HG03378 (cell line): ENCODE data around the gene CCDC97.
"Not testable (repeated sequence)": the region's sequence is repeated elsewhere in the genome, so short reads cannot be mapped to it uniquely, and the experiment has no call there.

Experiments used
- ATAC-seq: cut with Tn5 transposase; IDR thresholded peaks from one replicate; pipeline ENCODE4 v1.9.1; 2021; ENCODE audit warnings: mild to moderate bottlenecking, moderate library complexity; ENCODE audit not compliant: unreplicated experiment

Gene CCDC97

DNA sequence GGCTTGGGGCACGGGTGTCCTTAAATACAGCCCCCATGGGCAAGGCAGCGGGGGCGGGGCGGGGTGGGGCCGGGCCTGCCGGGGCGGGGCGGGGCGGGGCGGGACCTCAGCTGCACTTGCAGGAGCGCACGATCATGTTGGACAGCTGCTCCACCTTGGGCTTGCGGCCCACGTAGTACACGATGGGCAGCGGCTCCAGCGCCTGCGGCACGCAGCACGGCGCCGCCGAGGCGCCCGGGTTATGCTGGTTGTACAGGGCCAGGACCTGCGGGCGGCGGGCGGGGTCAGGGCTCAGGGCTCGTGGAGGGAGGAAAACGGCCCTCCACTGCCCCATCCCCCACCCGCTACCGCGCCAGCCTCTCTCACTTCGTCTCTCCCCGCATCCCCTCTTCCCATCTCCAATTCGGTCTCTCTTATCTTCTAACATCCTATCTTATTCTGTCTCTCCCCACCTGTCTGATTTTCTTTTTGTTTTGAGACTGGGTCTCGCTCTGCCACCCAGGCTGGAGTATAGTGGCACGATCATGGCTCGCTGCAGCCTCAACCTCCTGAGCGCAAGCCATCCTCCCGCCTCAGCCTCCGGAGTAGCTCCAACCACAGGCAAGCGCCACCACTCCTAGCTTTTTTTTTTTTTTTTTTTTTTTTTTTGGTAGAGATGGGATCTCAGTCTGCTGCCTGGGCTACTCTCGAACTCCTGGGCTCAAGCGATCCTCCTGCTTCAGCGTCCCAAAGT lies 21.1 kb downstream of the CCDC97 start:
- no peak for ATAC-seq

DNA sequence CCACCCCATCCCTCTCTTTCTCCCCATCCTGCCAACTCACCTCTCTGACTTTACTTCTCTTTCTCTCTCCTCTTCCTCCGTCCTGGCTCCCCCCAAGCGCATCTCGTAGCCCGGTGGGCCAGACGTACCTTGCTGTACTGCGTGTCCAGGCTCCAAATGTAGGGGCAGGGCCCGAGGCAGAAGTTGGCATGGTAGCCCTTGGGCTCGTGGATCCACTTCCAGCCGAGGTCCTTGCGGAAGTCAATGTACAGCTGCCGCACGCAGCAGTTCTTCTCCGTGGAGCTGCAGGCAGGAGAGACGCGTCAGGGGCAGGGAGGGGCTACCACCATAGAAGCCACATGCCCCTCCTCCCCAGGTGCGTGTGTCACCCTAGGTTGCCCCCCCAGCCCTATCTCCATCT lies 22.0 kb downstream of the CCDC97 start:
- no peak for ATAC-seq

DNA sequence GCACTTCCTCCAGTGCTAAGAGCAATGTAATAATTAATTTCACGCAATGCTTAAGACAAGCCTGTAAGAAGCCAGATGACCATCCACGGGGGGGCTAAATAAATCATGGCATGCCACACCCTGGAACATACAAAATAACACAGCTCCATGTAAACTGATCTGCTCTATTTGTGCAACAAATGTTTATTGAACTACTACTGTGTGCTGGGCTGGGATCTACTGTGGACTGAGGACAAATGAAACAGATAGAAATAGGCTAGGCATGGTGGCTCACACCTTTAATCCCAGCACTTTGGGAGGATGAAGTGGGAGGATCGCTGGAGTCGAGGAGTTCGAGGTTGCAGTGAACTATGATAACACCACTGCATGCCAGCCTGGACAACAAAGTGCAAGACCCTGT lies 22.5 kb downstream of the CCDC97 start:
- ATAC-seq, result no peak

DNA sequence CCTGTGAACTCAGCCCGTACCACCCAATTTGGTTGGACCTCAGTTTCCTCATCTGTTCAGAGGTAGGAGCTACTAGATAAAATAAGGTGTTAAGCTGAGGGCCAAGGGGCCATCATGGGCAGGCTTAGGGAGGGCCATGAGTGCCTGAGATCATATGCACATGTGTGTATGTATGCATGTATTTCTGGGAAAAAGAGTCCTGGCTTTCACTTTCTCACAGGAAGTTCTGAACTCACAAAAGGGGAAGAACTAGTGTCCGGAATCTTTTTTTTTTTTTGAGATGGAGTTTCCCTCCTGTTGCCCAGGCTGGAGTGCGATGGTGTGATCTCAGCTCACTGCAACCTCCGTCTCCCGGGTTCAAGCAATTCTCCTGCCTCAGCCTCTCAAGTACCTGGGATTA lies 24.8 kb downstream of the CCDC97 start:
- ATAC-seq, result no peak

DNA sequence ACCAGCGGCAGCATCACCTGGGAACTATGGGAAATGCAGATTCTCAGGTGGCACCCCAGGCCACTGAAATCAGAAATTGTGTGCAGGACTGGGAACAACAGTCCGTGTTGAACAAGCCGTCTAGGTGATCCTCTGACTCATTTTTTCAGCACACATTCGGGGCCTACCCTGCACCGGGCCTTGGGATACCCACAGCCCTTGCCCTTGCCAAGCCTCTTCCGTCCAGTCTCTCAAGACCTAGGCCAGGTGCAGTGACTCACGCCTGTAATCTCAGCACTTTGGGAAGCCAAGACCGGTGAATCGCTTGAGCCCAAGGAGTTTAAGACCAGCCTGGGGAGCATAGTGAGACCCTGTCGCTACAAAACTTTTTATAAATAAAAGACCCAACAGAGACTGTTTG lies 25.5 kb downstream of the CCDC97 start:
- no peak for ATAC-seq

DNA sequence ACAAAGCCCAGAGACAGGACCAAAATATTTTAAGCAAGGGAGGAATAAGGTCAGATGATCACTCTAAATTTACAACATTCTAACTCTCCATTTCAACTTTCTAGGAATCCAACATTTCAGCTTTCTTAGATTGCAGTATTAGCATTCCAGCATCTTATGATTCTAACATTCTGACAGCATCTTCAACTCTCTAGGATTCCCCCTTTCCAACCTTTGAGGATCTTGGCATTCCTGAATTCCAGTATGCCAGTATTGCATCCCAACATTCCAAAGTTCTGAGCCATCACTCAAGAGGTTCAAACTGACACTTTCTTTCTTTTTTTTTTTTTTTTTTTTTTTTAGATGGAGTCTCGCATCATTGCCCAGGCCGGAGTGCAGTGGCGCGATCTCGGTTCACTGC lies 30.0 kb downstream of the CCDC97 start:
- ATAC-seq, result no peak

DNA sequence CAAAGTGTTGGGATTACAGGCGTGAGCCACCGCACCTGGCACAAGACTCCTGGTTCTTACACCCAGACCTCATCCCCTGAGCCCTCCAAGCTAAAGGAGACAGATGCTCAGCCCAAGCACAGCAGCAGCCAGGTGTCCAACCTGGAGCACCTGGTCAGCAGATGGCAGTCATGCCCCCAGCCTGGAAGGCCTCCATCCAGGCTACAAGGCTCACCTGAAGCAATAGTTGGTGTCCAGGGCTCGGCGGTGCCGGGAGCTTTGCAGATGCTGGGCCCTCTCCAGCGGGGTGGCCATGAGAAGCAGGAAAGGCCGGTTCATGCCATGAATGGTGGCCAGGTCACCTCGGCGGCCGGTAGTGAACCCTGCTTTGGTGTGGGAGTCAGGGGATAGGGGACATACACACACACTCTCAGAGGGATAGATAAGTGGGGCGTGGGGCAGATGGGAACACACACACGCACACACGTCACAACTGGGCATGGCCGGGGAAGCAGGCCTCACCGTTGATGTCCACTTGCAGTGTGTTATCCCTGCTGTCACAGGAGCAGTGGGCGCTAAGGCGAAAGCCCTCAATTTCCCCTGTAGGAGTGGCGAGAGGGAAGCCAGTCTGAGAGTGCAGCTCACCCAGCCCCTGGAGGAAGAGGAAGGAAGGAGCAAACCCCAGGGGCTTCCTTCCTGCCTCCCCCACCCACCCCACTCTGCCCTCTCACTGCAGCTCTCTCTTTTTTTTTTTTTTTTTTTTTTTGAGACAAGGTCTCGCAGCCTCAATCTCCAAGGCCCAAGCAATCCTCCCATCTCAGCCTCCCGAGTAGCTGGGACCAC lies 31.9 kb downstream of the CCDC97 start:
- ATAC-seq, result no peak

DNA sequence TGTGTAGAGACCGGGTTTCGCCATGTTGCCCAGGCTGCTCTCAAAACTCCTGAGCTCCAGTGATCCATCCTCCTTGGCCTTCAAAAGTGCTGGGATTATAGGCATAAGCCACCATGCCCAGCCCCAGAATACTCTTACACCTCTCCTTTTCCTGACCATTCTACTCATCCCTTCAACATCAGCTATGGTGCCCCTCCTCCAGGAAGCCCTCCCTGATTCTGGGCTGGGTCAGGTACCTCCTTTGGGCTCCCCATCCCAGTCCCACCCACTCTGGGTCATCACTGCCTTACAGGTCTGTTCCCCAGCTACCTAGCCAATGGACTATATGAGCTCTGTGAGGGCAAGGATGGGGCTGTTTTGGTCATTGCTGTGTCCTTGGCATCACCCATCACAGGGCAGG lies 34.2 kb downstream of the CCDC97 start:
- ATAC-seq, result no peak

DNA sequence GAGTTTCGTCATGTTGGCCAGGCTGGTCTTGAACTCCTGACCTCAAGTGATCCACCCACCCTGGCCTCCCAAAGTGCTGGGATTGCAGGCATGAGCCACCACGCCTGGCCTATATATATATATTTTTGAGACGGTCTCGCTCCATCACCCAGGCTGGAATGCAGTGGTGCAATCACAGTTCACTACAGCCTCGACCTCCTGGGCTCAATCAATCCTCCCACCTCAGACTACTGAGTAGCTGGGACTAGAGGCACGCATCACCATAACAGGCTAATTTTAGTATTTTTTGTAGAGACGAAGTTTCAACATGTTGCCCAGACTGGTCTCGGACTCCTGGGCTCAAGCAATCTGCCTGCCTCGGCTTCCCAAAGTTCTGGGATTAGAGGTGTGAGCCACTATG lies 36.9 kb downstream of the CCDC97 start:
- not testable (repeated sequence) for ATAC-seq

DNA sequence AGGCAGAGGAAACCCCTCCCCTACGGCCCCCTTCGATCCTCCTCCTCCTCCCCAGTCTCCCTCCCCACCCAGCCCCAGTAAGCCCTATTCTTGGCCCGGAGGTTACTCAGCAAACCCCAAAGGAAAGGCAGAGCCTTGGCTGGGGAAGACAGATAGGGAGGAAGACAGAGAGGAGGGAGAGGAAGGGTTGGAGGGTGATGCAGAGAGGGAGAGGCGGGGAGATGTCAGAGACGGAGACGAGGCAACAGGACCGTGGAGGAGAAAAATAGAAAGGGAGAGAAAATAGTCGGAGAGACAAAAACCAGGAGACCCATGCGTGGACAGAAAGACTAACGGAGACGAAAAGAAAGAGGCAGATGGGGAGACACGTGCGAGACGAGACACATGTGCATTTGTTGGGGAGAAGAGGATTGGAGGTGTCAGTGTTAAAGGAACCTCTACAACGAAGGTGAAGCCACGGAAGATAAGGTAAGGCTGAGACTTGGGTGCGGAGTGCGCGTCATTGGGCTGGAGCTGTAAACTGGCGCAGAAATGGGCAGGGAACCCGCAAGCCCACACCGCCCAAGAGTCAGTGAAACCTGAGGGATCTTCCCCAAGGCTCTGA lies 40.9 kb downstream of the CCDC97 start:
- ATAC-seq, result peak; percentile 2

DNA sequence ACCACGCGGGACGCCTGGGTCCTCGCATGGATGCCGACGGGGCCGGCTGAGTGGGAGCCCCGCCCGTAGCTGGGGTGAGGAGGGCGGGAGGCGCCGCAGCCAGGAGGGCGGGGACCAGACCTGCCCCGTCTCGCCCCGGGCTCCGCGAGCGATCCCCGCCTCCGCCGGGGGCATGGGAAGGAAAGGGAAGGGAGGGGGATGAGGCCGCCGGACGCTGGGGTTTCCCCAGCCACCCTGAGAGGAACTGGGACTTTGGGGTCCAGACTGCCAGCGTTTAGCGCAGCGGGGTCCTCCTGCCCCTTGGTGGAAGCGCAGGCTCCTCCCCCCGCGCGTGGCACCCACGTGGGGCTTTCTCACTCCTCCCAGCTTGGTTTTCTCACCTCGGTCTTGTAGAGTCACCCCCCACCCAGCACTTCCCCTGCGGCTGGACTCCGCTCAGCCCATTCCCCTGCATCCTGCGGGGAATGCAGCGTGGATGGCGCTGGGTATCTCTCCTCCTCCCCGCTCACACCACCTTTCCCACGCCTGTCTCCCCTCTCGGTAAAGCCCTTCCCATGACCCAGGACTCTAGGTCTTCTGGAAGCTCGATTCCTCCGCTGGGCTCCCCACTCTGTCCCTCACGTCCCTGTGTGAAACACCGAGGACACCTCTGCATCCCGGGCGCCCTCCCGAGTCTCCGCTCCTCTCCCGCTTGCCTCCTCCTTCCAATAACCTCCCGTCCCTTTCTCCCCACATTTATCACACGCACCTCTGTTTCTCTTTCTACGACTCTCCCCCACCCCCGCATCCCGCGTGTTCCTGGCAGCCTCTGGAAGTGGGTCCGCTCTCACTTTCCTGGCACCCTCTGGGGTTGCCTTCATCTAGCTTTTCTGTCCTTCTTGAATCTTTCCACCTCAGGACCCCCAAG lies 41.6 kb downstream of the CCDC97 start:
- ATAC-seq, result peak; percentile 43

DNA sequence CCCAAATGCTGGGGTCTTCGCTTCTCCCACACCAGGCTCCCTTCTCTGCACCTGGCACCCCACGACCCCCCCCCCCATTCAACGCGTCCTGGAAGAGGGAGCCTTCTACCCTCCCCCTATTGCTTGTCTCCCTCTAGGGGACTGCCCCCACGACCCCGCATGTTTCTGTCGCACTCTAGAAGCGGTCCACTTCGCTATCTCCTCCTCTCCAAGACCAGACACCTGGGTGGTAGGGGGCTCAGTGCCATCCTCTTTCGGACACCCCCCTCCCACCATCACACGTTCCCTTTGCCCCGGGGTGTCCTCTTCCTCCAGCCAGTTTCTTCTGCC lies 42.3 kb downstream of the CCDC97 start:
- no peak for ATAC-seq

DNA sequence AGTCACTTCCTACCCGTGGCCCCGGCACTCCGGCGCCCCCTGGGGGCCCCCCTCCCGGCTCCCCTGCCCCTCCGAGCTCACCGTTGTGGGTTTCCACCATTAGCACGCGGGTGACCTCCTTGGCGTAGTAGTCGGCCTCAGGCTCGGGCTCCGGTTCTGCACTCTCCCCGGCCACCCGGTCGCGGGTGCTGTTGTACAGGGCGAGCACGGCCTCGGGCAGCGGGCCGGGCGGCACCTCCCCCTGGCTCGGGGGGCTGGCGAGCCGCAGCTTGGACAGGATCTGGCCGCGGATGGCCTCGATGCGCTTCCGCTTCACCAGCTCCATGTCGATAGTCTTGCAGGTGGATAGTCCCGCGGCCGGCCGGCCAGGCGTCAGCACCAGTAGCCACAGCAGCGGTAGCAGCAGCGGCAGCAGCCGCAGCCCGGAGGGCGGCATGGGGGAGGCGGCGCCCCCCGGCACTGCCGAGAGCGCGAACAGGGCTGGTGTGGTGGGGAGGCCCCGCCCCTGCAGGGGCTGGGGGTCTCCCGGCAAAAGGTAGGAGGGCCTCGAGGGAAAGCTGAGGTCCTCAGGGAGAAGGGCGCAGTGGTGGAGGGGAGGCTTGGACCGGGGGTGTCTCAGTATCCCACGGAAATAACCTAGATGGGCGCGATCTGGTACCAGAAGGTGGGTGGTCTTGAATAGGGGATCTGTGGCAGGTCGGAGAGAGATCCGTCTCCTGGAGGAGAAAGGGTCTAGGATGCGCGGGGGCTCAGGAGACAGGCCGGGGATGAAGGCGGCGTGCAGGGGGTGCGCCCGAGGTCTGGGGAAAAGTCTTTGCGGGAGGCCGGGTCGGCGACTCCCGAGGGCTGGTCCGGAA lies 42.9 kb downstream of the CCDC97 start:
- no peak for ATAC-seq

DNA sequence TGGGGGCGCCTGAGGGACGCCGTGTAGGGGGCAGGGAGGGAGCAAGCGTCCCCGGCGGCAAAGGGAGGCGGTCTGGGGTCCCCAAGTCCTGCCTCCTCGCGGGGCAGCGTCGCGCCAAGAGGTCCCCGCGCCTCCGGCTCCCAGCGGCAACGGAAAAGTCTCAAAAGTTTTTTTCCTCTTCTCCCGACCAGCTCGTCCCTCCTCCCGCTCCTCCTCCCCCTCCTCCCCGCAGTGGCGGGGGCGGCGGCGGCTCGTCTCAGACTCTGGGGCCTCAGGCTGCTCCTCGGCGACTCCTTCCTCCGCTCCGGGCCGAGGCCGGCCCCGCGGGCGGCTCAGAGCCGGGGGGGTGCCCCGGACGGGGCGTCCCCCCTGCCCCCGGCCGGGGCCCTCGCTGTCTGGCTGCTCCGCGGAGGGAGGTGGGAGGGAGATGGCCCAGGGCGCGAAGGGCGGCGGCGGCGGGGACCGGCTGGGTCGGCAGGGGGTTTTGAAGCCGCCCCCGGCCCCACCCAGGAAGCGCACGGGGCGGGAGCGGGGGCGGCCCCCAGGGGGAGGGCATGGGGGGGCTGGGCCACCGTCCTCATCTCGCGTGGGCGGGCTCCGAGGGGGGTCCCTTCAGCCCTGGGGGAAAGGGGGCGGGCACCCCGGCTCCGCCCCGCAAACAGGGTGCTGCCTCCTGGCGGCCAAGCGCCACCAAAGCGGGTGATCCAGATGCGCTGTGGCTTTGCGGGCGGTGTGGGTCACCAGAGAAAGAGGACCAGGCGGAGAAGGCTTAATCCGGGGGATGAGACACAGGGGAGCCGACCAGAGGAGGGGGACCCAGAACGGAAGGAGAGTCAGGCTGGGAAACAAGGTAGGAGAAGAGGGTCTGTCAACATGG lies 43.7 kb downstream of the CCDC97 start, which contains the start of gene TGFB1:
Gene TGFB1 (minus strand): TSS at position 457 of the 877 bp plus-strand sequence. CDS start 878 bp downstream, outside the sequence.
- no peak for ATAC-seq

DNA sequence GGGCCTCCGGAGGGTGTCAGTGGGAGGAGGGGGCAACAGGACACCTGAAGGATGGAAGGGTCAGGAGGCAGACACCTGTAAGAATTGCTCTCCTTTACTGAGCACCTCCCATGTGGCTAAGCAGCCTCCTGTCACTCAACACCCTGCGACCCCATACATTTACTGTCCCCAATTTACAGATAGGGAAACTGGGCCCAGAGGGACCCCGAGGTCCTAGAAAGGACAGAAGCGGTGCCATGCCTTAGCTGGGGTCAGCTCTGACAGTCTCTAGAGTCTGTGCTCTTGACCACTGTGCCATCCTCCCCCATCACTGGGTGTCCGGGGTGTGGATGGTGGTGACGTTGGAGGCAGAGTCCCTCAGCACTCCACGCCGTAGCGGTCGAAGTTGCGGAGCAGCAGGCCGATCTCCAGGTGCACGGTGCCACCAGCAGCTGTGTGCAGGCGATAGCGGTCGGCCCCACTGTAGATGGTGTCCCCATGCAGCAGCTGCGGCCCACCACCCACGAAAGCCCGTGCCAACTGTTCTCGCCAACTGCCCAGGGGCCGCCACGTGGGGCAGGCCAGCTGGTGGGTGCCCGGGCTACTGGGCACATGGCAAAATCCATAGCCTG lies 44.5 kb downstream of the CCDC97 start:
- ATAC-seq, result no peak

DNA sequence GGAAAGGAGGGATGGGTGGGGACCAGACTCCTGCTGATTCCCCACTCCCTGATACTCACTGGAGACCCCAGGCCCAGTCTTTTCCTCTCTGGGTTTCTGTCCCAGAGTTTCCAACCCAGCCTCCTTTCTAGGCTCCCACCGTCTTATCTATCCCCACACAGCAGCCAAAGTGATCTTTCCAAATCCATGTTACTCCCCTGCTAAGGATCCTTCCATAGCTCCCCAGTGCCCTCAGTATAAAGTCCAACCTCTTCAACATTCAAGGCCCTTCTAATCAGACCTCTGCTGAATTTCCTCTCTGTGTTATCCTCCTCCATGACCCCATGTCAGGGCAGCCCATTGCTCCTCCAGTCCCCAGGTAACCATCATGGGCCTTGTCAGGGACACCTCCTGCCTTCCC lies 45.1 kb downstream of the CCDC97 start:
- ATAC-seq, result no peak

DNA sequence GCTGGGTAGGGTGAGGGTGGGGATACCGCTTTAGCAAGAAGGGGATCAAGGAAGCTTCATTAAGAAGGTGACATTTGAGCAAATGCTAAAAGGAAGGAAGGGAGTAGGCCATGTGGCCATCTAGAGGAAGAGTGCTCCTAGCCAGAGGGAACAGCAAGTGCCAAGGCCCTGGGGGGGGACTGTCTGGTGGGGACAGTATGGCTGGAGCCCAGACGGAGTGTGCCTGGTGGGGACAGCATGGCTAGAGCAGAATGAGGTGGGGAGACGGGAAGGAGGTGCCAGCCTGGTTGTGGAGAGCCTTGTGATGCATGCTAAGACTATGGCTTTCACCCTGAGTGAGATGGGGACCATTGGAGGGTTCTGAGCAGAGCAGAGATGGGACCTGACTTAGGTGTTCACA lies 45.8 kb downstream of the CCDC97 start:
- no peak for ATAC-seq

DNA sequence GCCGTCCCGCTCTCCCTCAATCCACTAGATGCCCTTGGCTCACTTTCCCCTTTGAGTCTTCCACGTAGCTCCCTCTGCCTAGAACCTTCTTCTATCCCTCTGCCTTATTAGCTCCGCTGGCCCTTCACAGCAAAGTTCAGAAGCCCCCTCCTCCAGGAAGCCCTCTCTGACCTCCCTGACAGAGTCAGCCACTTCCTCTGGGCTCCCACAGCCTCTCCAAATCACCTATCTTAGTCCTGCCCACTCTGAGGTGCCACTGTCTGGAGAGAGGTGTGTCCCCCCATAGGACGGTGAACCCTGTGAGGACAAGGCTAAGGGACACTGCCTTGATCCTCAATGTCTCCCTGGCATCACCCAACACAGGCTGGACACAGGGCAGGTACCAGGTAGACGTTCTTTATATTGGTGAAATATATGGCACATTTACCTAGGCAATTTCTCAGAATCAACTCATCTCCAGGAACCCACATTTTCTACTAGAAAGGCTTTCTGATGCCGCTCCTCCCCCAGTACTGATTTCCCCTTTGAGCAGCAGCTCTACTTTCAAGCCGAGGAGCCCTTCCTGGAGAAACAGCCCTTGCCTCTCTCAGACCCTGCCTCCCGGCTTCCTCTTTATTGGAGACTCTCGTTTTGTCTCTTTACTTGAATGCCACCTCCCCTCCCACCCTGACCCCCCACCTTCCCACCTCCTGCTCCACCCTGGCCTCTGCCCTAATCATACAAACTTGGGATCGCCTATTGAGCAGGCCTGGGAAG lies 47.2 kb downstream of the CCDC97 start:
- no peak for ATAC-seq
